Esophagus muscularis mucosa (tissue), 4 donors: ENCODE results near the gene S100A7A. TPM values are rescaled to one million over a fixed set of nuclear protein-coding genes. Genes with fewer than 3 reads are reported as not detected.
A peak's percentile ranks its signal among the peaks of the same experiment; 100 is the strongest.

ENCODE experiments used
- DNase-seq: peaks from one replicate; pipeline ENCODE4 v3.0.0-alpha.2; 2017; ENCODE audit errors: extremely low spot score
- H3K27ac ChIP-seq, 4 donors: fragments of 200-600 bp; sonication (generic); replicated peaks in 1 of 4; 1 replicate in 3 of 4; 2 replicates in 1 of 4; pipeline ENCODE4 v1.5.1; 2016 to 2019; ENCODE audit warnings: mild to moderate bottlenecking in 1 of 4
- H3K27me3 ChIP-seq, 4 donors: fragments of 200-600 bp; sonication (generic); one replicate each; pipeline versions ENCODE4 v1.5.1 to v1.6.0; 2016 to 2019
- H3K36me3 ChIP-seq, 4 donors: fragments of 200-600 bp; sonication (generic); one replicate each; pipeline ENCODE4 v1.5.1; 2016 to 2019
- H3K4me1 ChIP-seq, 4 donors: fragments of 200-600 bp; sonication (generic); one replicate each; pipeline ENCODE4 v1.5.1; 2016 to 2019
- H3K4me3 ChIP-seq, 4 donors: fragments of 200-600 bp; sonication (generic); 1 replicate in 2 of 4; 2 replicates in 2 of 4; pipeline ENCODE4 v1.5.1; 2016 to 2019; ENCODE audit warnings: mild to moderate bottlenecking in 4 of 4, moderate library complexity in 1 of 4
- H3K9me3 ChIP-seq, 4 donors: fragments of 200-600 bp; sonication (generic); 1 replicate in 3 of 4; 2 replicates in 1 of 4; pipeline ENCODE4 v1.5.1; 2016 to 2019
- CTCF ChIP-seq, 3 experiments: fragments of 200-600 bp in 2 of 3; fragments of 450-650 bp in 1 of 3; sonication (generic) in 2 of 3; IDR thresholded peaks; one replicate each; pipeline ENCODE4 v1.5.1; 2017 to 2019; ENCODE audit warnings: antibody characterized with exemption in 3 of 3, mild to moderate bottlenecking in 2 of 3, moderate library complexity in 1 of 3
- EP300 ChIP-seq: sonication (generic); formaldehyde crosslinking; IDR thresholded peaks from one replicate; pipeline ENCODE4 v1.6.1; 2017; ENCODE audit warnings: antibody characterized with exemption
- POLR2A ChIP-seq: fragments of 450-650 bp; IDR thresholded peaks from one replicate; pipeline ENCODE4 v1.6.1; 2017; ENCODE audit warnings: antibody characterized with exemption, moderate library complexity, mild to moderate bottlenecking, low read depth
- POLR2AphosphoS5 ChIP-seq, 2 donors: sonication (generic); formaldehyde crosslinking; IDR thresholded peaks; one replicate each; pipeline ENCODE4 v1.6.1; 2017; ENCODE audit warnings: antibody characterized with exemption in 2 of 2
- WGBS: methylation state at CpG from one replicate; pipeline ENCODE4 v1.1.5; 2018; 5-methylcytosine and 5-hydroxymethylcytosine counted together
- intact Hi-C: fragments of 100-400 bp; cut with DNase I; formaldehyde crosslinking; loops from one replicate; pipeline ENCODE4 v1.15.1; 2023
- total RNA-seq, 4 donors: library from RNA; depleted of rRNA; stranded (reverse); fragments of >200 nt; gene quantifications; one replicate each; pipeline versions ENCODE4 v1.1.0 to v1.2.1, GENCODE V29; 2016

Gene S100A7A
- total RNA-seq, 4 donors from 2014 or later = not detected

DNA sequence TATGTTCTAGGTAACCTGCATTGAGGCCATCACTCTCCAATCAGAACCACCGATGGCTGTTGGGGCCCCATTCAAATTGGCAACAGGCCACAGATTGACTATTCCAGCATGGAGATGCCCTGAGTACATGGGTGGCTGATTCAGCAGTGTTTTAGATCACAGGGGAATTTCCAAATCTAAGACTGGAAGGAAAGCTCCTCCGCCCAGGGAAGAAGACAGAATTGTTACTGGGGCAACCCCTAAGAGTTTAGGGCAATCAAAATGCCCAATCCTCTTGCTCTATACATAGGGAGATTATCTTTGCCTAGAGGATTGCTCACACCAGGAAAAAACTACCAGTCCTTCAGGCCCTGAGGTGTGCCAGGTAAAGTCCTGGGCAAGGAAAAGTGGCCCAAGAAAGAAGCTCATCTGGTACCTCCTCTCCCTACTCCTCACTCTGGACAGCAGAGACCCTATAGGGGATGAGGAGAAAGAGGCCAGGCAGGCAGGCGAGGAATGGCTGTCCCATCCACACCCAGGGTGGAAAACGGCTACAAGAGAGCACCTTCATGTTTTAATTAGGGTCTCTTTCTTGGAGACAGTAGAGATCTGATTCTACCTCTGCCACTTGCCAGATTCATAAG lies 31.3 kb upstream of the S100A7A start:
- H3K27me3 ChIP-seq = peaks cover 0 to 5% (median 0%) of the 10 kb centered on the region in 4 donors
- peaks cover 0 to 23% (median 3%) of the 10 kb centered on the region in 4 donors for H3K9me3 ChIP-seq
- no peak overlapping the region for H3K27ac ChIP-seq
- DNase-seq = no peak
- H3K4me3 ChIP-seq = no peak overlapping the region
- H3K4me1 ChIP-seq = no peaks in the 10 kb centered on the region
- TF ChIP-seq POLR2A = no peak
- TF ChIP-seq EP300 = no peak
- no peak for TF ChIP-seq POLR2AphosphoS5 (IDR thresholded peaks at IDR 0.05)
- no peak for TF ChIP-seq CTCF (IDR thresholded peaks at IDR 0.05)
- WGBS = 81% methylated on average over 4 of the region's 4 CpGs
- no peaks in the 10 kb centered on the region for H3K36me3 ChIP-seq
- intact Hi-C loops = no loop called here

GRCh38 chr1:153386500-153386901 lies 29.8 kb upstream of the S100A7A start:
- no peak overlapping the region for H3K4me3 ChIP-seq
- no peak overlapping the region for H3K27ac ChIP-seq
- no peaks in the 10 kb centered on the region for H3K36me3 ChIP-seq
- H3K4me1 ChIP-seq = no peaks in the 10 kb centered on the region
- peak in 1 of 2 donors; percentile 9 for TF ChIP-seq POLR2AphosphoS5 (IDR thresholded peaks at IDR 0.05)
- no peak for TF ChIP-seq EP300
- peak; percentile 92 for DNase-seq
- intact Hi-C loops = no loop called here
- 83% methylated on average over 5 of the region's 5 CpGs for WGBS
- H3K27me3 ChIP-seq = peaks cover 0 to 18% (median 0%) of the 10 kb centered on the region in 4 donors
- peaks cover 0 to 17% (median 3%) of the 10 kb centered on the region in 4 donors for H3K9me3 ChIP-seq

DNA sequence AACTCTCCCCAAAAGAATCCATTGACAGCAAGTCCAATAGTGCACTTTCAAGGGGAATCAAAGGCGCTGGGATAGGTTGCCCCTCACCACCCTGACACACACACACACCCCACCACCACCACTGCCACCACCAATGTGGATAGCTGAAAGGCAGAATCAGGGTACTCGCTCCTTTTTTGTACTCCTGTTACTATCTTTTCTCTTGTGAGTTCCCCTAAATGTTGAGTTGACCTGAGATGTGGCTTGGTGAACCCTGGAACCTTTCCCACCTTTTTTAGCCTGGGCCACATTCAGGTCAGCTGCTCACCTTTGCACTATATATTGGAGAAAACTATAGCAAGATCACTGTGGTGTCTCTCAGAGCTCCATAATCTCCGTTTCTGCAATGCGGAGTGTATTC lies 29.3 kb upstream of the S100A7A start:
- 83% methylated on average over 4 of the region's 4 CpGs for WGBS
- H3K4me3 ChIP-seq = no peak overlapping the region
- peak; percentile 81 for DNase-seq
- H3K27ac ChIP-seq = no peak overlapping the region
- intact Hi-C loops = no loop called here
- H3K36me3 ChIP-seq = no peaks in the 10 kb centered on the region
- peaks cover 0 to 12% (median 3%) of the 10 kb centered on the region in 4 donors for H3K9me3 ChIP-seq
- TF ChIP-seq POLR2A = no peak
- TF ChIP-seq CTCF (IDR thresholded peaks at IDR 0.05) = no peak
- no peak for TF ChIP-seq POLR2AphosphoS5 (IDR thresholded peaks at IDR 0.05)
- TF ChIP-seq EP300 = no peak
- H3K4me1 ChIP-seq = no peaks in the 10 kb centered on the region
- H3K27me3 ChIP-seq = peaks cover 0 to 22% (median 0%) of the 10 kb centered on the region in 4 donors

DNA sequence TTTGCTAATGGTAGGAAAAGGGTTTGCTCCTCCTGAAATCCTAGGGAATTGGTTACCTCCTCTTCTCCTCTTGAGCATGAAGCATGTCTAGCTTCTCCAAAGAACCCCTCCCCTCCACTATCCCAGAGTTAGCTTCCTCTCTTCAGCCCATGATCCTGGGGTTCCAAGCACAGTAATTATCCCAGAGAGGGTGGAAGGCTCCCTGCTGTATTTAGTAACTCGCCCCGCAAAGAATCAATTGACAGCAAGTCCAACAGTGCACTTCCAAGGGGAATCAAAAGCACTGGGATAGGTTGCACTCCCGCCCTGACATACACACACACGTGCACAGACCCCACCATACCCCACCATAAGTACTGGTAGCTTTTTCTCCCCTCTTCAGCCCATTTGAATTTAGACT lies 28.5 kb upstream of the S100A7A start:
- TF ChIP-seq POLR2AphosphoS5 (IDR thresholded peaks at IDR 0.05) (no peak), EP300 (no peak), POLR2A (no peak), CTCF (IDR thresholded peaks at IDR 0.05) (no peak)
- intact Hi-C loops = no loop called here
- DNase-seq = peak; percentile 77
- Histone ChIP-seq H3K4me3 (no peak overlapping the region), H3K36me3 (no peaks in the 10 kb centered on the region), H3K4me1 (no peaks in the 10 kb centered on the region), H3K27me3 (peaks cover 0 to 24% (median 0%) of the 10 kb centered on the region in 4 donors), H3K27ac (no peak overlapping the region), H3K9me3 (peaks cover 0 to 5% (median 2%) of the 10 kb centered on the region in 4 donors)
- WGBS = 79% methylated on average over 4 of the region's 4 CpGs

GRCh38 chr1:153389401-153389800 lies 26.9 kb upstream of the S100A7A start:
- intact Hi-C loops = no loop called here
- H3K36me3 ChIP-seq = no peaks in the 10 kb centered on the region
- no peak overlapping the region for H3K27ac ChIP-seq
- no peak for DNase-seq
- TF ChIP-seq POLR2AphosphoS5 (IDR thresholded peaks at IDR 0.05) (no peak), EP300 (no peak), POLR2A (no peak), CTCF (IDR thresholded peaks at IDR 0.05) (no peak)
- no peaks in the 10 kb centered on the region for H3K4me1 ChIP-seq
- WGBS = 78% methylated on average over 1 of the region's 1 CpG
- no peaks in the 10 kb centered on the region for H3K9me3 ChIP-seq
- no peak overlapping the region for H3K4me3 ChIP-seq
- peaks cover 0 to 20% (median 0%) of the 10 kb centered on the region in 4 donors for H3K27me3 ChIP-seq
